HCT116 (cell line): ENCODE data around the gene SLC66A2. TPM values are rescaled to one million over a fixed set of nuclear protein-coding genes. Genes with fewer than 3 reads are reported as not detected.

Experiments
- ATAC-seq: fragments of 200-7000 bp; cut with Tn5 transposase; 2 replicates; pipeline ENCODE4 v1.9.1; 2020; ENCODE audit warnings: mild to moderate bottlenecking, moderate library complexity
- BruUV-seq: library from RNA; stranded (reverse); fragments of 400-500 nt; replicated peaks from 2 replicates; lab custom pipeline; 2021; lab: Mats Ljungman, UMichigan
- CTCF ChIA-PET: fragments of 300-600 bp; sonication (Branson Sonifier 250); formaldehyde crosslinking; loops from one replicate; lab custom pipeline; 2021; ENCODE audit warnings: antibody characterized with exemption; lab: Charles Lee
- POLR2A ChIA-PET: fragments of 300-600, 350-600 bp; sonication (Branson Sonifier 250); formaldehyde crosslinking; loops from one replicate; lab custom pipeline; 2021; ENCODE audit warnings: antibody characterized with exemption; lab: Charles Lee
- RAD21 ChIA-PET, 2 experiments: fragments of 300-600 bp; sonication (Branson Sonifier 250); formaldehyde crosslinking; loops; one replicate each; lab custom pipeline; 2023; ENCODE audit warnings: low total read pairs in 2 of 2; ENCODE audit not compliant: uncharacterized antibody in 2 of 2, unreplicated experiment in 2 of 2, low non-redundant PET in 1 of 2; lab: Charles Lee
- DNase-seq: peaks from one replicate; pipeline ENCODE4 v3.0.0-alpha.2; 2010; ENCODE audit warnings: low read depth, low spot score
- H2AFZ ChIP-seq: fragments of 200-600 bp; shearing (Covaris generic), sonication (generic); 2 replicates; pipeline ENCODE4 v1.6.1; 2017; ENCODE audit warnings: low read depth, mixed run types, mixed read lengths, antibody characterized with exemption, low read length; ENCODE audit not compliant: poor library complexity, severe bottlenecking
- H3K27ac ChIP-seq: 2 replicates; pipeline ENCODE4 v1.5.1; 2012; ENCODE audit warnings: low read depth, low read length
- H3K27me3 ChIP-seq: fragments of 200-600 bp; sonication (generic); 2 replicates; pipeline ENCODE4 v1.6.1; 2016; ENCODE audit warnings: mixed run types, low read length, mixed read lengths; ENCODE audit not compliant: insufficient read depth
- H3K36me3 ChIP-seq, 2 experiments: fragments of 200-500 bp in 1 of 2; fragments of 200-600 bp in 1 of 2; sonication (Bioruptor generic) in 1 of 2; sonication (generic) in 1 of 2; 2 replicates each; pipeline versions ENCODE4 v1.5.1 to v1.6.1; 2014 to 2016; ENCODE audit warnings: low read length in 2 of 2, inconsistent platforms in 1 of 2, mixed read lengths in 1 of 2, mixed run types in 1 of 2; ENCODE audit not compliant: insufficient read depth in 2 of 2, control insufficient read depth in 1 of 2
- H3K4me1 ChIP-seq, 2 experiments: fragments of 200-600 bp in 1 of 2; sonication (generic) in 1 of 2; 2 replicates each; pipeline versions ENCODE4 v1.5.1 to v1.6.1; 2012 to 2017; ENCODE audit warnings: low read length in 2 of 2, inconsistent platforms in 1 of 2, mild to moderate bottlenecking in 1 of 2, mixed read lengths in 1 of 2, mixed run types in 1 of 2, moderate library complexity in 1 of 2; ENCODE audit not compliant: insufficient read depth in 2 of 2, control insufficient read depth in 1 of 2
- H3K4me2 ChIP-seq: fragments of 200-600 bp; sonication (generic); 2 replicates; pipeline ENCODE4 v1.6.1; 2017; ENCODE audit warnings: mixed run types, low read length, mixed read lengths
- H3K4me3 ChIP-seq, 2 experiments: fragments of 200-600 bp in 1 of 2; sonication (generic) in 1 of 2; replicated peaks in 1 of 2; 2 replicates each; pipeline ENCODE4 v1.5.1; 2011 to 2016; ENCODE audit warnings: low read length in 2 of 2, control low read depth in 1 of 2, low read depth in 1 of 2, mild to moderate bottlenecking in 1 of 2, mixed read lengths in 1 of 2, mixed run types in 1 of 2
- H3K79me2 ChIP-seq: fragments of 200-600 bp; sonication (generic); 2 replicates; pipeline ENCODE4 v1.6.1; 2017; ENCODE audit warnings: mild to moderate bottlenecking, mixed run types, low read length, moderate library complexity, mixed read lengths; ENCODE audit not compliant: insufficient read depth
- H3K9ac ChIP-seq: fragments of 200-600 bp; sonication (generic); 2 replicates; pipeline ENCODE4 v1.6.1; 2016; ENCODE audit warnings: low read length, mixed read lengths
- H3K9me2 ChIP-seq: fragments of 200-600 bp; sonication (generic), shearing (Covaris generic); 2 replicates; pipeline ENCODE4 v1.6.1; 2017; ENCODE audit warnings: mixed run types, mild to moderate bottlenecking, moderate library complexity; ENCODE audit not compliant: insufficient read depth
- H3K9me3 ChIP-seq, 2 experiments: fragments of 200-500 bp in 1 of 2; fragments of 200-600 bp in 1 of 2; sonication (Bioruptor generic) in 1 of 2; sonication (generic) in 1 of 2; 2 replicates each; pipeline ENCODE4 v1.6.1; 2014 to 2017; ENCODE audit warnings: low read length in 2 of 2, mixed read lengths in 2 of 2, inconsistent platforms in 1 of 2, low read depth in 1 of 2, mild to moderate bottlenecking in 1 of 2, mixed run types in 1 of 2, moderate library complexity in 1 of 2; ENCODE audit not compliant: control insufficient read depth in 1 of 2, insufficient read depth in 1 of 2
- H4K20me1 ChIP-seq: fragments of 200-600 bp; sonication (generic), shearing (Covaris generic); 2 replicates; pipeline ENCODE4 v1.6.1; 2017; ENCODE audit warnings: mixed run types, mild to moderate bottlenecking, moderate library complexity; ENCODE audit not compliant: insufficient read depth
- CBX3 ChIP-seq: IDR thresholded peaks from 2 replicates; pipeline ENCODE4 v1.6.1; 2012; ENCODE audit warnings: low read depth
- EGR1 ChIP-seq: IDR thresholded peaks from 2 replicates; pipeline ENCODE4 v1.6.1; 2012; ENCODE audit warnings: low read depth
- ELF1 ChIP-seq: IDR thresholded peaks from 2 replicates; pipeline ENCODE4 v1.6.1; 2012; ENCODE audit warnings: low read depth, borderline replicate concordance
- EZH2 ChIP-seq: fragments of 200-600 bp; sonication (generic); IDR thresholded peaks from 2 replicates; pipeline ENCODE4 v1.6.1; 2017; ENCODE audit warnings: antibody characterized with exemption, mixed run types
- EZH2phosphoT487 ChIP-seq: fragments of 200-600 bp; IDR thresholded peaks from 2 replicates; pipeline ENCODE4 v1.6.1; 2018; ENCODE audit warnings: antibody characterized with exemption, borderline replicate concordance
- FOSL1 ChIP-seq: IDR thresholded peaks from 2 replicates; pipeline ENCODE4 v1.6.1; 2012; ENCODE audit warnings: low read depth
- POLR2A ChIP-seq: IDR thresholded peaks from 2 replicates; pipeline ENCODE4 v1.7.0; 2011; ENCODE audit warnings: borderline replicate concordance; ENCODE audit not compliant: insufficient read depth, insufficient read length; ENCODE audit errors: extremely low read depth
- SIN3A ChIP-seq: IDR thresholded peaks from 2 replicates; pipeline ENCODE4 v1.6.1; 2012; ENCODE audit warnings: low read depth
- SP1 ChIP-seq: IDR thresholded peaks from 2 replicates; pipeline ENCODE4 v1.6.1; 2012; ENCODE audit warnings: low read depth
- TCF7L2 ChIP-seq: IDR thresholded peaks from 2 replicates; pipeline ENCODE4 v1.7.0; 2011; ENCODE audit warnings: borderline replicate concordance, inconsistent platforms; ENCODE audit not compliant: insufficient read depth, insufficient read length; ENCODE audit errors: extremely low read depth
- ZNF274 ChIP-seq: fragments of 200-500 bp; sonication (Bioruptor generic); IDR thresholded peaks from 2 replicates; pipeline ENCODE4 v1.6.1; 2014; ENCODE audit warnings: mild to moderate bottlenecking, low read depth, low read length, inconsistent platforms
- intact Hi-C: fragments of 100-400 bp; cut with micrococcal nuclease; formaldehyde crosslinking; loops from 2 replicates; pipeline ENCODE4 v1.10.0; 2022
- total RNA-seq: library from RNA; stranded (reverse); gene quantifications from one replicate; pipeline ENCODE4 v1.2.1, GENCODE V29; 2021; ENCODE audit not compliant: unreplicated experiment
- TF ChIP-seq, protein P1 (sequence below): IDR thresholded peaks from 2 replicates; pipeline ENCODE4 v1.6.1; 2012
- TF ChIP-seq, protein P2 (sequence below): IDR thresholded peaks from 2 replicates; pipeline ENCODE4 v1.6.1; 2012

Gene SLC66A2
- total RNA-seq, 1 experiment from 2014 or later, result 44.9 TPM

GRCh38 chr18:79853993-79854364, 97.5 kb downstream of the SLC66A2 start:
- Histone ChIP-seq H3K9me2 (no peaks in the 10 kb centered on the region), H3K4me2 (no peak overlapping the region), H2AFZ (no peak overlapping the region), H3K79me2 (no peaks in the 10 kb centered on the region), H3K9me3 (no peaks in the 10 kb centered on the region), H3K27ac (no peak overlapping the region), H3K36me3 (no peaks in the 10 kb centered on the region), H3K9ac (no peak overlapping the region), H4K20me1 (no peaks in the 10 kb centered on the region), H3K4me1 (no peaks in the 10 kb centered on the region; a peak in 1 of 4 replicates), H3K4me3 (no peak overlapping the region), H3K27me3 (no peaks in the 10 kb centered on the region)
- TF ChIP-seq ELF1 (no peak), EGR1 (no peak), CBX3 (no peak), SP1 (no peak), SIN3A (no peak), EZH2phosphoT487 (no peak)
- TF ChIP-seq, protein P1, sequence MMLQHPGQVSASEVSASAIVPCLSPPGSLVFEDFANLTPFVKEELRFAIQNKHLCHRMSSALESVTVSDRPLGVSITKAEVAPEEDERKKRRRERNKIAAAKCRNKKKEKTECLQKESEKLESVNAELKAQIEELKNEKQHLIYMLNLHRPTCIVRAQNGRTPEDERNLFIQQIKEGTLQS, result no peak
- DNase-seq (no peak), ATAC-seq (no peak)
- ChIA-PET RAD21 (no interaction called here), POLR2A (no interaction called here), CTCF (no interaction called here)
- intact Hi-C loops, result no loop called here
- BruUV-seq, result no TSS peak

GRCh38 chr18:79853303-79853992, 98.0 kb downstream of the SLC66A2 start:
- ChIA-PET POLR2A (no interaction called here), RAD21 (no interaction called here), CTCF (no interaction called here)
- Histone ChIP-seq H3K9me3 (no peaks in the 10 kb centered on the region), H4K20me1 (no peaks in the 10 kb centered on the region), H3K9me2 (no peaks in the 10 kb centered on the region), H3K27me3 (no peaks in the 10 kb centered on the region), H3K4me1 (no peaks in the 10 kb centered on the region; a peak in 1 of 4 replicates), H3K79me2 (no peaks in the 10 kb centered on the region), H3K36me3 (no peaks in the 10 kb centered on the region), H3K4me3 (no peak overlapping the region), H3K9ac (no peak overlapping the region), H2AFZ (no peak overlapping the region), H3K27ac (no peak overlapping the region), H3K4me2 (no peak overlapping the region)
- intact Hi-C loops, result no loop called here
- no TSS peak for BruUV-seq
- no peak for DNase-seq
- no peak for ATAC-seq
- TF ChIP-seq SP1, result no peak
- no peak for TF ChIP-seq EZH2
- no peak for TF ChIP-seq FOSL1
- TF ChIP-seq ZNF274, result no peak
- TF ChIP-seq CBX3, result no peak
- TF ChIP-seq TCF7L2, result no peak
- TF ChIP-seq SIN3A, result no peak
- no peak for TF ChIP-seq POLR2A
- TF ChIP-seq, protein P2, sequence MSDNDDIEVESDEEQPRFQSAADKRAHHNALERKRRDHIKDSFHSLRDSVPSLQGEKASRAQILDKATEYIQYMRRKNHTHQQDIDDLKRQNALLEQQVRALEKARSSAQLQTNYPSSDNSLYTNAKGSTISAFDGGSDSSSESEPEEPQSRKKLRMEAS, result no peak
